Raji (cell line): ENCODE measurements around the gene U2AF2.

ENCODE experiments used
- POLR2A ChIP-seq: IDR thresholded peaks from 2 replicates; pipeline ENCODE4 v1.6.1; 2011; ENCODE audit warnings: low read depth, low read length, control low read depth; ENCODE audit not compliant: insufficient read depth

Gene U2AF2

GRCh38 chr19:55654868-55655647 is at the start of gene U2AF2:
Gene U2AF2 (plus strand): TSS chr19:55655035. CDS start chr19:55655105, 70 bp downstream.
- TF ChIP-seq POLR2A = peak; percentile 85

GRCh38 chr19:55605207-55605636 is 49.6 kb upstream of the U2AF2 start:
- TF ChIP-seq POLR2A = peak; percentile 59; the same call in 1 of the 2 replicates

GRCh38 chr19:55605637-55606470 is 49.0 kb upstream of the U2AF2 start, which contains the start of gene ZNF865:
Gene ZNF865 (plus strand): TSS chr19:55605647. CDS start chr19:55613619, 7,972 bp downstream.
- TF ChIP-seq POLR2A = peak; percentile 35; the same call in 1 of the 2 replicates

- no peak for TF ChIP-seq POLR2A
Measured at GRCh38 chr19:55606471-55606787, 48.4 kb upstream of the U2AF2 start.

- no peak for TF ChIP-seq POLR2A
Measured at GRCh38 chr19:55606817-55607216, 48.0 kb upstream of the U2AF2 start.

- TF ChIP-seq POLR2A = no peak
Measured at GRCh38 chr19:55609326-55609725, 45.5 kb upstream of the U2AF2 start.

- no peak for TF ChIP-seq POLR2A
Measured at GRCh38 chr19:55611300-55611982, 43.4 kb upstream of the U2AF2 start.

GRCh38 chr19:55611983-55612645 is 42.7 kb upstream of the U2AF2 start:
- TF ChIP-seq POLR2A = no peak

GRCh38 chr19:55613396-55613795 is 41.4 kb upstream of the U2AF2 start:
- TF ChIP-seq POLR2A = no peak

- no peak for TF ChIP-seq POLR2A
Measured at GRCh38 chr19:55613930-55614710, 40.7 kb upstream of the U2AF2 start.

- no peak for TF ChIP-seq POLR2A
Measured at GRCh38 chr19:55614711-55615542, 39.9 kb upstream of the U2AF2 start.

- TF ChIP-seq POLR2A = no peak
Measured at GRCh38 chr19:55615543-55616394, 39.1 kb upstream of the U2AF2 start.
